HG03432 (cell line): ENCODE measurements around the gene TNFRSF17.

ENCODE experiments used
- ATAC-seq: cut with Tn5 transposase; IDR thresholded peaks from one replicate; pipeline ENCODE4 v1.9.1; 2021; ENCODE audit warnings: mild to moderate bottlenecking, moderate library complexity; ENCODE audit not compliant: unreplicated experiment

Gene TNFRSF17

GRCh38 chr16:12000032-12000431 is 35.0 kb downstream of the TNFRSF17 start:
- ATAC-seq, result no peak

- no peak for ATAC-seq
Observed at GRCh38 chr16:12002447-12003006, 37.5 kb downstream of the TNFRSF17 start.

- no peak for ATAC-seq
Observed at GRCh38 chr16:12006637-12007036, 41.6 kb downstream of the TNFRSF17 start.

- no peak for ATAC-seq
Observed at GRCh38 chr16:12009462-12009861, 44.5 kb downstream of the TNFRSF17 start.

GRCh38 chr16:12009922-12010321 is 44.9 kb downstream of the TNFRSF17 start:
- ATAC-seq, result no peak

- no peak for ATAC-seq
Observed at GRCh38 chr16:12010388-12011251, 45.6 kb downstream of the TNFRSF17 start.

GRCh38 chr16:12011565-12011964 is 46.6 kb downstream of the TNFRSF17 start:
- no peak for ATAC-seq

GRCh38 chr16:12016291-12016947 is 51.4 kb downstream of the TNFRSF17 start:
- no peak for ATAC-seq

- no peak for ATAC-seq
Observed at GRCh38 chr16:12017558-12017957, 52.5 kb downstream of the TNFRSF17 start.
